Omental fat pad (tissue), 4 donors: ENCODE data around the gene CA11. TPM values are rescaled to one million over a fixed set of nuclear protein-coding genes. Genes with fewer than 3 reads are reported as not detected.

Experiments
- ATAC-seq: fragments of 150-250 bp; one replicate; pipeline ENCODE4 v1.9.1; 2016; ENCODE audit warnings: mild to moderate bottlenecking, moderate library complexity; ENCODE audit not compliant: low FRiP score
- DNase-seq: peaks from one replicate; pipeline ENCODE4 v3.0.0-alpha.2; 2019; ENCODE audit warnings: low spot score
- CTCF ChIP-seq, 3 donors: fragments of 450-650 bp; IDR thresholded peaks; one replicate each; pipeline ENCODE4 v1.5.1; 2016 to 2017; ENCODE audit warnings: antibody characterized with exemption in 3 of 3, mild to moderate bottlenecking in 3 of 3, moderate library complexity in 2 of 3
- total RNA-seq, 4 donors: library from RNA; depleted of rRNA; stranded (reverse); fragments of >200 nt; gene quantifications; one replicate each; pipeline ENCODE4 v1.1.0, GENCODE V29; 2016

CA11 gene
- total RNA-seq, 4 donors from 2014 or later = 1.9 to 12.7 (median 5.7) TPM

GRCh38 chr19:48631225-48631624 is 14.8 kb downstream of the CA11 start:
- TF ChIP-seq CTCF (IDR thresholded peaks at IDR 0.05) = no peak
- ATAC-seq (no peak), DNase-seq (no peak)

- DNase-seq (no peak), ATAC-seq (peak; percentile 8)
- TF ChIP-seq CTCF (IDR thresholded peaks at IDR 0.05) = no peak
These were observed 15.5 kb downstream of the CA11 start for GRCh38 chr19:48630296-48631063.

GRCh38 chr19:48629599-48630295 is 16.2 kb downstream of the CA11 start:
- ATAC-seq (no peak), DNase-seq (no peak)
- no peak for TF ChIP-seq CTCF (IDR thresholded peaks at IDR 0.05)

- TF ChIP-seq CTCF (IDR thresholded peaks at IDR 0.05) = no peak
- no peak for ATAC-seq
- DNase-seq = no peak
These were observed 16.7 kb downstream of the CA11 start for GRCh38 chr19:48629297-48629598.

- ATAC-seq (no peak), DNase-seq (no peak)
- no peak for TF ChIP-seq CTCF (IDR thresholded peaks at IDR 0.05)
These were observed 17.3 kb downstream of the CA11 start for GRCh38 chr19:48628486-48629296.

- DNase-seq = no peak
- ATAC-seq = no peak
- TF ChIP-seq CTCF (IDR thresholded peaks at IDR 0.05) = no peak
These were observed 18.1 kb downstream of the CA11 start for GRCh38 chr19:48627865-48628314.
